SH-SY5Y (cell line): ENCODE results near the gene TPCN1.

Source experiments
- GATA2 ChIP-seq: IDR thresholded peaks from 2 replicates; pipeline ENCODE4 v1.6.1; 2011; ENCODE audit warnings: mild to moderate bottlenecking, low read depth, low read length
- GATA3 ChIP-seq: IDR thresholded peaks from 2 replicates; pipeline ENCODE4 v1.6.1; 2011; ENCODE audit warnings: low read depth, mild to moderate bottlenecking, low read length, moderate library complexity

- no peak for TF ChIP-seq GATA2
- TF ChIP-seq GATA3 = no peak
These were observed 96.9 kb downstream of the TPCN1 start for GRCh38 chr12:113318046-113318656.
